HCT116 (cell line): ENCODE data around the gene PLAC9. TPM values are rescaled to one million over a fixed set of nuclear protein-coding genes. Genes with fewer than 3 reads are reported as not detected.

ENCODE experiments used
- ATAC-seq: fragments of 200-7000 bp; cut with Tn5 transposase; 2 replicates; pipeline ENCODE4 v1.9.1; 2020; ENCODE audit warnings: mild to moderate bottlenecking, moderate library complexity
- BruUV-seq: library from RNA; stranded (reverse); fragments of 400-500 nt; replicated peaks from 2 replicates; lab custom pipeline; 2021; lab: Mats Ljungman, UMichigan
- CTCF ChIA-PET: fragments of 300-600 bp; sonication (Branson Sonifier 250); formaldehyde crosslinking; loops from one replicate; lab custom pipeline; 2021; ENCODE audit warnings: antibody characterized with exemption; lab: Charles Lee
- POLR2A ChIA-PET: fragments of 300-600, 350-600 bp; sonication (Branson Sonifier 250); formaldehyde crosslinking; loops from one replicate; lab custom pipeline; 2021; ENCODE audit warnings: antibody characterized with exemption; lab: Charles Lee
- RAD21 ChIA-PET, 2 experiments: fragments of 300-600 bp; sonication (Branson Sonifier 250); formaldehyde crosslinking; loops; one replicate each; lab custom pipeline; 2023; ENCODE audit warnings: low total read pairs in 2 of 2; ENCODE audit not compliant: uncharacterized antibody in 2 of 2, unreplicated experiment in 2 of 2, low non-redundant PET in 1 of 2; lab: Charles Lee
- DNase-seq: peaks from one replicate; pipeline ENCODE4 v3.0.0-alpha.2; 2010; ENCODE audit warnings: low read depth, low spot score
- H2AFZ ChIP-seq: fragments of 200-600 bp; shearing (Covaris generic), sonication (generic); 2 replicates; pipeline ENCODE4 v1.6.1; 2017; ENCODE audit warnings: low read depth, mixed run types, mixed read lengths, antibody characterized with exemption, low read length; ENCODE audit not compliant: poor library complexity, severe bottlenecking
- H3K27ac ChIP-seq: 2 replicates; pipeline ENCODE4 v1.5.1; 2012; ENCODE audit warnings: low read depth, low read length
- H3K27me3 ChIP-seq: fragments of 200-600 bp; sonication (generic); 2 replicates; pipeline ENCODE4 v1.6.1; 2016; ENCODE audit warnings: mixed run types, low read length, mixed read lengths; ENCODE audit not compliant: insufficient read depth
- H3K36me3 ChIP-seq, 2 experiments: fragments of 200-500 bp in 1 of 2; fragments of 200-600 bp in 1 of 2; sonication (Bioruptor generic) in 1 of 2; sonication (generic) in 1 of 2; 2 replicates each; pipeline versions ENCODE4 v1.5.1 to v1.6.1; 2014 to 2016; ENCODE audit warnings: low read length in 2 of 2, inconsistent platforms in 1 of 2, mixed read lengths in 1 of 2, mixed run types in 1 of 2; ENCODE audit not compliant: insufficient read depth in 2 of 2, control insufficient read depth in 1 of 2
- H3K4me1 ChIP-seq, 2 experiments: fragments of 200-600 bp in 1 of 2; sonication (generic) in 1 of 2; 2 replicates each; pipeline versions ENCODE4 v1.5.1 to v1.6.1; 2012 to 2017; ENCODE audit warnings: low read length in 2 of 2, inconsistent platforms in 1 of 2, mild to moderate bottlenecking in 1 of 2, mixed read lengths in 1 of 2, mixed run types in 1 of 2, moderate library complexity in 1 of 2; ENCODE audit not compliant: insufficient read depth in 2 of 2, control insufficient read depth in 1 of 2
- H3K4me2 ChIP-seq: fragments of 200-600 bp; sonication (generic); 2 replicates; pipeline ENCODE4 v1.6.1; 2017; ENCODE audit warnings: mixed run types, low read length, mixed read lengths
- H3K4me3 ChIP-seq, 2 experiments: fragments of 200-600 bp in 1 of 2; sonication (generic) in 1 of 2; replicated peaks in 1 of 2; 2 replicates each; pipeline ENCODE4 v1.5.1; 2011 to 2016; ENCODE audit warnings: low read length in 2 of 2, control low read depth in 1 of 2, low read depth in 1 of 2, mild to moderate bottlenecking in 1 of 2, mixed read lengths in 1 of 2, mixed run types in 1 of 2
- H3K79me2 ChIP-seq: fragments of 200-600 bp; sonication (generic); 2 replicates; pipeline ENCODE4 v1.6.1; 2017; ENCODE audit warnings: mild to moderate bottlenecking, mixed run types, low read length, moderate library complexity, mixed read lengths; ENCODE audit not compliant: insufficient read depth
- H3K9ac ChIP-seq: fragments of 200-600 bp; sonication (generic); 2 replicates; pipeline ENCODE4 v1.6.1; 2016; ENCODE audit warnings: low read length, mixed read lengths
- H3K9me2 ChIP-seq: fragments of 200-600 bp; sonication (generic), shearing (Covaris generic); 2 replicates; pipeline ENCODE4 v1.6.1; 2017; ENCODE audit warnings: mixed run types, mild to moderate bottlenecking, moderate library complexity; ENCODE audit not compliant: insufficient read depth
- H3K9me3 ChIP-seq, 2 experiments: fragments of 200-500 bp in 1 of 2; fragments of 200-600 bp in 1 of 2; sonication (Bioruptor generic) in 1 of 2; sonication (generic) in 1 of 2; 2 replicates each; pipeline ENCODE4 v1.6.1; 2014 to 2017; ENCODE audit warnings: low read length in 2 of 2, mixed read lengths in 2 of 2, inconsistent platforms in 1 of 2, low read depth in 1 of 2, mild to moderate bottlenecking in 1 of 2, mixed run types in 1 of 2, moderate library complexity in 1 of 2; ENCODE audit not compliant: control insufficient read depth in 1 of 2, insufficient read depth in 1 of 2
- H4K20me1 ChIP-seq: fragments of 200-600 bp; sonication (generic), shearing (Covaris generic); 2 replicates; pipeline ENCODE4 v1.6.1; 2017; ENCODE audit warnings: mixed run types, mild to moderate bottlenecking, moderate library complexity; ENCODE audit not compliant: insufficient read depth
- ELF1 ChIP-seq: IDR thresholded peaks from 2 replicates; pipeline ENCODE4 v1.6.1; 2012; ENCODE audit warnings: low read depth, borderline replicate concordance
- EZH2 ChIP-seq: fragments of 200-600 bp; sonication (generic); IDR thresholded peaks from 2 replicates; pipeline ENCODE4 v1.6.1; 2017; ENCODE audit warnings: antibody characterized with exemption, mixed run types
- FOSL1 ChIP-seq: IDR thresholded peaks from 2 replicates; pipeline ENCODE4 v1.6.1; 2012; ENCODE audit warnings: low read depth
- JUND ChIP-seq: IDR thresholded peaks from 2 replicates; pipeline ENCODE4 v1.6.1; 2012
- MAX ChIP-seq: IDR thresholded peaks from 2 replicates; pipeline ENCODE4 v1.6.1; 2012
- POLR2A ChIP-seq: IDR thresholded peaks from 2 replicates; pipeline ENCODE4 v1.7.0; 2011; ENCODE audit warnings: borderline replicate concordance; ENCODE audit not compliant: insufficient read depth, insufficient read length; ENCODE audit errors: extremely low read depth
- RAD21 ChIP-seq: IDR thresholded peaks from 2 replicates; pipeline ENCODE4 v1.6.1; 2012; ENCODE audit warnings: low read depth, mild to moderate bottlenecking
- REST ChIP-seq: IDR thresholded peaks from 2 replicates; pipeline ENCODE4 v1.6.1; 2012; ENCODE audit warnings: low read depth
- SP1 ChIP-seq: IDR thresholded peaks from 2 replicates; pipeline ENCODE4 v1.6.1; 2012; ENCODE audit warnings: low read depth
- SRF ChIP-seq: IDR thresholded peaks from 2 replicates; pipeline ENCODE4 v1.6.1; 2012; ENCODE audit warnings: low read depth
- YY1 ChIP-seq: IDR thresholded peaks from 2 replicates; pipeline ENCODE4 v1.6.1; 2011; ENCODE audit warnings: low read length, low read depth, moderate library complexity, mild to moderate bottlenecking; ENCODE audit not compliant: insufficient replicate concordance; ENCODE audit errors: extremely low read depth
- ZFX ChIP-seq: fragments of 450-650 bp; IDR thresholded peaks from 2 replicates; pipeline ENCODE4 v1.6.1; 2017
- ZNF274 ChIP-seq: fragments of 200-500 bp; sonication (Bioruptor generic); IDR thresholded peaks from 2 replicates; pipeline ENCODE4 v1.6.1; 2014; ENCODE audit warnings: mild to moderate bottlenecking, low read depth, low read length, inconsistent platforms
- intact Hi-C: fragments of 100-400 bp; cut with micrococcal nuclease; formaldehyde crosslinking; loops from 2 replicates; pipeline ENCODE4 v1.10.0; 2022
- total RNA-seq: library from RNA; stranded (reverse); gene quantifications from one replicate; pipeline ENCODE4 v1.2.1, GENCODE V29; 2021; ENCODE audit not compliant: unreplicated experiment
- TF ChIP-seq, protein P1 (sequence below), 3 experiments: fragments of 200-600 bp in 1 of 3; sonication (generic) in 1 of 3; IDR thresholded peaks in 2 of 3; conservative IDR thresholded peaks in 1 of 3; 2 replicates each; pipeline ENCODE4 v1.5.1; 2012 to 2017; ENCODE audit warnings: low read depth in 2 of 3, low read length in 2 of 3, antibody characterized with exemption in 1 of 3, borderline replicate concordance in 1 of 3, control low read depth in 1 of 3, mild to moderate bottlenecking in 1 of 3, mixed read lengths in 1 of 3, mixed run types in 1 of 3, moderate library complexity in 1 of 3; ENCODE audit not compliant: insufficient read depth in 1 of 3
- TF ChIP-seq, protein P2 (sequence below): IDR thresholded peaks from 2 replicates; pipeline ENCODE4 v1.6.1; 2012

Gene PLAC9
- total RNA-seq, 1 experiment from 2014 or later, result not detected

GRCh38 chr10:80172896-80173295 lies 40.4 kb downstream of the PLAC9 start:
- ChIA-PET RAD21 (no interaction called here), POLR2A (no interaction called here)
- H3K79me2 ChIP-seq, result peaks cover 96% of the 10 kb centered on the region
- H2AFZ ChIP-seq, result no peak overlapping the region
- peaks cover 2 to 19% of the 10 kb centered on the region in 2 experiments; a peak in 3 of 4 replicates for H3K36me3 ChIP-seq
- intact Hi-C loops, result no loop called here
- no TSS peak for BruUV-seq
- 0 out of 2 replicates have a peak, but pooled peaks have one; percentile 21 for ATAC-seq
- no peak overlapping the region for H3K9ac ChIP-seq
- H3K4me1 ChIP-seq, result no peaks in the 10 kb centered on the region; a peak in 1 of 4 replicates
- no peak overlapping the region for H3K4me2 ChIP-seq
- no peak for TF ChIP-seq JUND
- TF ChIP-seq, protein P1, sequence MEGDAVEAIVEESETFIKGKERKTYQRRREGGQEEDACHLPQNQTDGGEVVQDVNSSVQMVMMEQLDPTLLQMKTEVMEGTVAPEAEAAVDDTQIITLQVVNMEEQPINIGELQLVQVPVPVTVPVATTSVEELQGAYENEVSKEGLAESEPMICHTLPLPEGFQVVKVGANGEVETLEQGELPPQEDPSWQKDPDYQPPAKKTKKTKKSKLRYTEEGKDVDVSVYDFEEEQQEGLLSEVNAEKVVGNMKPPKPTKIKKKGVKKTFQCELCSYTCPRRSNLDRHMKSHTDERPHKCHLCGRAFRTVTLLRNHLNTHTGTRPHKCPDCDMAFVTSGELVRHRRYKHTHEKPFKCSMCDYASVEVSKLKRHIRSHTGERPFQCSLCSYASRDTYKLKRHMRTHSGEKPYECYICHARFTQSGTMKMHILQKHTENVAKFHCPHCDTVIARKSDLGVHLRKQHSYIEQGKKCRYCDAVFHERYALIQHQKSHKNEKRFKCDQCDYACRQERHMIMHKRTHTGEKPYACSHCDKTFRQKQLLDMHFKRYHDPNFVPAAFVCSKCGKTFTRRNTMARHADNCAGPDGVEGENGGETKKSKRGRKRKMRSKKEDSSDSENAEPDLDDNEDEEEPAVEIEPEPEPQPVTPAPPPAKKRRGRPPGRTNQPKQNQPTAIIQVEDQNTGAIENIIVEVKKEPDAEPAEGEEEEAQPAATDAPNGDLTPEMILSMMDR (IDR thresholded peaks at IDR 0.05 in 2 of 3, conservative IDR thresholded peaks at IDR 0.05 in 1 of 3; ENCODE audit: borderline replicate concordance in 1 of 3, insufficient read depth in 1 of 3, low read depth in 2 of 3, low read length in 2 of 3), result no peak
- TF ChIP-seq YY1, result no peak
- no peak for TF ChIP-seq POLR2A
- TF ChIP-seq REST, result no peak
- no peak for TF ChIP-seq ZNF274
- TF ChIP-seq, protein P2, sequence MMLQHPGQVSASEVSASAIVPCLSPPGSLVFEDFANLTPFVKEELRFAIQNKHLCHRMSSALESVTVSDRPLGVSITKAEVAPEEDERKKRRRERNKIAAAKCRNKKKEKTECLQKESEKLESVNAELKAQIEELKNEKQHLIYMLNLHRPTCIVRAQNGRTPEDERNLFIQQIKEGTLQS, result no peak
- no peak for TF ChIP-seq SP1
- TF ChIP-seq EZH2, result no peak
- no peak for TF ChIP-seq SRF
- TF ChIP-seq FOSL1, result no peak
- no peak for TF ChIP-seq MAX
- TF ChIP-seq RAD21, result no peak
- TF ChIP-seq ELF1, result no peak
- TF ChIP-seq ZFX, result no peak
- TF ChIP-seq, all 23 proteins: peak for 0
- no peaks in the 10 kb centered on the region for H3K9me2 ChIP-seq
- H4K20me1 ChIP-seq, result peaks cover 3% of the 10 kb centered on the region; the same call in 1 of the 2 replicates
- no peaks in the 10 kb centered on the region for H3K9me3 ChIP-seq
- CTCF ChIA-PET, result no interaction called here
- no peak overlapping the region for H3K4me3 ChIP-seq
- no peak for DNase-seq
- no peak overlapping the region for H3K27ac ChIP-seq
- no peaks in the 10 kb centered on the region for H3K27me3 ChIP-seq
